Adrenal gland (tissue), 12 donors: ENCODE results near the gene CDHR1. TPM values are rescaled to one million over a fixed set of nuclear protein-coding genes. Genes with fewer than 3 reads are reported as not detected.

Experiments
- DNase-seq, 7 donors: peaks; one replicate each; pipeline ENCODE4 v3.0.0-alpha.2; 2019 to 2020
- H3K27ac ChIP-seq, 5 donors: fragments of 200-600 bp; sonication (generic) in 4 of 5; 1 replicate in 3 of 5; 2 replicates in 2 of 5; pipeline versions ENCODE4 v1.5.1 to v1.8.0; 2016 to 2020; ENCODE audit warnings: mild to moderate bottlenecking in 1 of 5
- H3K27me3 ChIP-seq: fragments of 200-600 bp; 2 replicates; pipeline ENCODE4 v1.8.0; 2021
- H3K36me3 ChIP-seq, 2 donors: fragments of 200-600 bp; replicated peaks in 1 of 2; 1 replicate in 1 of 2; 2 replicates in 1 of 2; pipeline versions ENCODE4 v1.5.1 to v1.8.0; 2018 to 2022
- H3K4me1 ChIP-seq, 2 donors: fragments of 200-600 bp; replicated peaks in 1 of 2; 1 replicate in 1 of 2; 2 replicates in 1 of 2; pipeline versions ENCODE4 v1.5.1 to v1.8.0; 2018 to 2021
- H3K4me3 ChIP-seq, 4 donors: fragments of 200-600 bp; sonication (generic) in 3 of 4; one replicate each; pipeline ENCODE4 v1.5.1; 2016 to 2018
- H3K9me3 ChIP-seq, 3 donors: fragments of 200-600 bp; sonication (generic) in 1 of 3; replicated peaks in 1 of 3; 1 replicate in 2 of 3; 2 replicates in 1 of 3; pipeline versions ENCODE4 v1.5.1 to v1.8.0; 2016 to 2021
- CTCF ChIP-seq, 6 experiments: fragments of 450-650 bp in 4 of 6; fragments of 200-600 bp in 2 of 6; sonication (generic) in 1 of 6; IDR thresholded peaks; 1 replicate in 5 of 6; 2 replicates in 1 of 6; pipeline versions ENCODE4 v1.5.1 to v1.8.0; 2016 to 2021; ENCODE audit warnings: antibody characterized with exemption in 6 of 6, mild to moderate bottlenecking in 2 of 6, moderate library complexity in 1 of 6
- POLR2A ChIP-seq, 2 donors: fragments of 450-650 bp; IDR thresholded peaks; one replicate each; pipeline ENCODE4 v1.6.1; 2017; ENCODE audit warnings: antibody characterized with exemption in 2 of 2, mild to moderate bottlenecking in 2 of 2, moderate library complexity in 1 of 2
- WGBS, 4 donors: extraction: QIAGEN DNeasy Blood & Tissue Kit in 2 of 4; methylation state at CpG; one replicate each; pipeline versions ENCODE4 v1.1.5 to v1.1.7; 2013 to 2017; 5-methylcytosine and 5-hydroxymethylcytosine counted together
- intact Hi-C, 2 donors: fragments of 100-400 bp; cut with DNase I; formaldehyde crosslinking; loops; one replicate each; pipeline versions ENCODE4 v1.14.1 to v1.15.0; 2022 to 2023
- polyA plus RNA-seq, 3 donors: library from polyadenylated mRNA; stranded (reverse); fragments of 200-250 nt in 2 of 3; fragments of 350-450 nt in 1 of 3; fragmentation: Illumina TruSeq in 1 of 3; extraction: RNeasy Lipid Tissue Mini Kit (QIAGEN cat#74804) in 1 of 3; gene quantifications; one replicate each; pipeline ENCODE4 v1.2.3, GENCODE V29; 2013 to 2014
- total RNA-seq, 9 donors: library from RNA; depleted of rRNA in 4 of 9; stranded (reverse); fragments of >200 nt in 4 of 9; fragments of 120-200 nt in 1 of 9; fragmentation: NEBNext Ultra II Directional in 1 of 9; extraction: Animal tissue kit (Norgen Biotek cat#: 25700) in 1 of 9; gene quantifications; one replicate each; pipeline versions ENCODE4 v1.1.0 to v1.2.4, GENCODE V29; 2013 to 2023
- donor health status: healthy with polysubstance abuse.
- donor health status: Bipolar disorder and iron deficiency.
- donor health status: DM: yes; HTN: yes; CAD: no.
- donor health status: DM: no; HTN: no; CAD: no.
- donor health status: DM: no; HTN: no; CAD: no.
- donor health status: DM: yes; HTN: yes; CAD: no.

Gene CDHR1
- total and polyA plus RNA-seq, 12 donors = 0.09 to 7.7 (median 0.47) TPM

- Histone ChIP-seq H3K36me3 (no peaks in the 10 kb centered on the region), H3K27ac (no peak overlapping the region), H3K9me3 (no peaks in the 10 kb centered on the region), H3K4me3 (no peak overlapping the region), H3K4me1 (no peaks in the 10 kb centered on the region), H3K27me3 (no peaks in the 10 kb centered on the region)
- TF ChIP-seq CTCF (IDR thresholded peaks at IDR 0.05) = no peak
- no peak for TF ChIP-seq POLR2A (IDR thresholded peaks at IDR 0.05)
- 58 to 87% (median 82%) methylated on average over 2 to 4 of the region's 4 CpGs for WGBS, 4 donors
- DNase-seq = peak in 2 of 7 donors; percentile 8 to 18
- intact Hi-C loops = no loop called here
Measured at GRCh38 chr10:84176351-84176750, 18.0 kb upstream of the CDHR1 start.

DNA sequence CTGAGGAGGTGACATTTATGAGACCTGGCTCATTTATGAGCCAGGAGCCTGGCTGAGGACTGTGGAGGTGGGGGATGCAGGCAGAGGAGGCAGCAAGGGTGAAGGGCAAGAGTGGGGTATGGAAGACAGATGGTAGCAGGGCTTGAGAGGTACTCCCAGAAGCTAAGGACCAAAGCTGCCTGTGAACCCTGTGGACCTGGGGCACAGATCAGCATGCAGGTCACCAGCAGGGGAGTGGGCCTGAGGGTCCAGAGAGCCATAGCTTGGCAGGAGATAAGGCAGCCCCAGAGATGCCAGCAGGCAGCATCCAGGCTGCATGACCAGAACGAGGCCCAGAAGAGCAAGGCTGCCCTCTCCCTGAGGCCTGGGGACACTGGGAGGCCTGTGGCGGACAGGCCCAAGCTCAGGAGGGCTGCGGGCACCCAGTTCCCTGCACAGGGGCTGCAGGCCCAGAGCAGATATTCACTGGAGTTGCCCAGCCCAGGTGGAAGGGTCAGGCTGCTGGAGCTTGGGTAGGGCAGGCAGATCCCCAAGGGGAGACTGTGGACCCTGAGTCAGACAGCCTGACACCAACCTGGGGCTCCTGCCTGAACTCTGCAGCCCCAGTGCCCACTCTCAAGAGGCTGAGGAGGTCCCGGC is 17.4 kb upstream of the CDHR1 start:
- Histone ChIP-seq H3K27ac (no peak overlapping the region), H3K36me3 (no peaks in the 10 kb centered on the region), H3K27me3 (no peaks in the 10 kb centered on the region), H3K4me3 (no peak overlapping the region), H3K9me3 (no peaks in the 10 kb centered on the region), H3K4me1 (no peaks in the 10 kb centered on the region)
- intact Hi-C loops = no loop called here
- no peak for TF ChIP-seq CTCF (IDR thresholded peaks at IDR 0.05)
- TF ChIP-seq POLR2A (IDR thresholded peaks at IDR 0.05) = no peak
- DNase-seq = peak in 1 of 7 donors; percentile 37
- 90 to 96% (median 92%) methylated on average over 3 to 4 of the region's 4 CpGs; no CpG with 5 or more reads in 1 of the 4 donors for WGBS, 4 donors

DNA sequence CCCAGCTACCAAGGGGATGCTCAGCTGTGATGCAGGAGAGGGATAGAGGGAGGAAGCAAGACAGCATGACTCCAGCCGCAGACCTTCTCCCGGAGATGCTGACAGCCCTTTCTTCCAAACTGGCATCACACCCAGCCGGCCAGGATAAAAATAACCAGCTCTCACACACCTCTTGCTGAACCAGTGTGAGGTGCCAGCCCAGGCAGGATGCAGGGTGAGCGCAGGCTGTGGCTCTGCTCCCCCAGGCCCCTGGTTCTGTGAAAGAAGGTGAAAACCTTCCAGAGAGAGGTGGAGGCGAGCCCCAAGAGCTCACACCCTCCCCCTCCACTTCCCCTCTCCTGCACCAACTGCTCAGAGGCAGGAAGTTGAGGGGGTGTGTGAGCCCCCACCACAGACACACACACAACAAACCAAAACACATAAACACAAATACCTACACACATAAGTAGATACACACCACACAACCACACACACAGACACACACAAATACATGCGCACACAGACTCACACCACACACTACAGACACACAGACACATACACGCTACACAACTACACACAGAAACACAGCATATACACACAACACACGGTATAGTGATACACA is 16.7 kb upstream of the CDHR1 start:
- no peak for TF ChIP-seq POLR2A (IDR thresholded peaks at IDR 0.05)
- TF ChIP-seq CTCF (IDR thresholded peaks at IDR 0.05) = no peak
- no peaks in the 10 kb centered on the region for H3K4me1 ChIP-seq
- no peak overlapping the region for H3K4me3 ChIP-seq
- WGBS, 4 donors = 69 to 97% (median 71%) methylated on average over 3 to 8 of the region's 8 CpGs
- no peaks in the 10 kb centered on the region for H3K36me3 ChIP-seq
- H3K27me3 ChIP-seq = no peaks in the 10 kb centered on the region
- no peak overlapping the region for H3K27ac ChIP-seq
- intact Hi-C loops = no loop called here
- peak in 2 of 7 donors; percentile 17 to 54 for DNase-seq
- no peaks in the 10 kb centered on the region for H3K9me3 ChIP-seq

DNA sequence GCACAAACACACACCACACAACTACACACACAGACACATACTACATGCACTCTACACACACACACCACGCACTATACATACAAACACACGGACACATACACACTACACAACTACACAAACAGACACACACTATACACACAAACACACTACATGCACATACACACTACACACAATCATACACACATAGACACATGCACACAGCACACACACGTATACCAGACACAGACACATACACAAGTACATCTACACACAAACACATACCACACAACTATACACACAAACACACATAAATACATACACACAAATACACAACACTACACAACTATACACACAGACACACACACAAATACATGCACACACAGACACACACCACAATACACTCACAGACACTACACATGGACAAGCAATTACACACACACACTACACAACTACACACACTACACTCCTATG is 16.2 kb upstream of the CDHR1 start:
- 82 to 85% (median 82%) methylated on average over 3 of the region's 3 CpGs for WGBS, 4 donors
- intact Hi-C loops = no loop called here
- peak in 1 of 7 donors; percentile 7 for DNase-seq
- no peaks in the 10 kb centered on the region for H3K9me3 ChIP-seq
- H3K4me3 ChIP-seq = no peak overlapping the region
- no peaks in the 10 kb centered on the region for H3K4me1 ChIP-seq
- no peaks in the 10 kb centered on the region for H3K27me3 ChIP-seq
- no peak overlapping the region for H3K27ac ChIP-seq
- H3K36me3 ChIP-seq = no peaks in the 10 kb centered on the region
- no peak for TF ChIP-seq POLR2A (IDR thresholded peaks at IDR 0.05)
- TF ChIP-seq CTCF (IDR thresholded peaks at IDR 0.05) = no peak
